HG03064 (cell line): Measurements from ENCODE around the gene DNASE1L3.
A peak's percentile ranks its signal among the peaks of the same experiment; 100 is the strongest.
"Not testable (repeated sequence)": the region's sequence is repeated elsewhere in the genome, so short reads cannot be mapped to it uniquely, and the experiment has no call there.

ENCODE experiments used
- ATAC-seq: cut with Tn5 transposase; IDR thresholded peaks from one replicate; pipeline ENCODE4 v1.9.1; 2021; ENCODE audit warnings: low read depth; ENCODE audit not compliant: unreplicated experiment

The DNASE1L3 gene

GRCh38 chr3:58210761-58211460, at the start of gene DNASE1L3:
Gene DNASE1L3 (minus strand): TSS chr3:58210972. CDS start chr3:58210906, 66 bp downstream.
- no peak for ATAC-seq

GRCh38 chr3:58260261-58260731, 49.5 kb upstream of the DNASE1L3 start:
- no peak for ATAC-seq

GRCh38 chr3:58258392-58259055, 47.8 kb upstream of the DNASE1L3 start:
- no peak for ATAC-seq

GRCh38 chr3:58256511-58256910, 45.7 kb upstream of the DNASE1L3 start:
- no peak for ATAC-seq

- no peak for ATAC-seq
These were observed 45.3 kb upstream of the DNASE1L3 start for GRCh38 chr3:58256061-58256460.

- ATAC-seq: no peak
These were observed 43.4 kb upstream of the DNASE1L3 start for GRCh38 chr3:58254144-58254543.

- no peak for ATAC-seq
These were observed 40.9 kb upstream of the DNASE1L3 start for GRCh38 chr3:58251631-58252035.

- ATAC-seq: no peak
These were observed 39.4 kb upstream of the DNASE1L3 start for GRCh38 chr3:58250093-58250707.

- no peak for ATAC-seq
These were observed 38.8 kb upstream of the DNASE1L3 start for GRCh38 chr3:58249358-58250092.

GRCh38 chr3:58246148-58247047, 35.6 kb upstream of the DNASE1L3 start:
- ATAC-seq: no peak

- ATAC-seq: no peak
These were observed 33.3 kb upstream of the DNASE1L3 start for GRCh38 chr3:58243976-58244585.

GRCh38 chr3:58242860-58243259, 32.1 kb upstream of the DNASE1L3 start:
- ATAC-seq: not testable (repeated sequence)

- no peak for ATAC-seq
These were observed 31.6 kb upstream of the DNASE1L3 start for GRCh38 chr3:58242340-58242739.

- no peak for ATAC-seq
These were observed 30.7 kb upstream of the DNASE1L3 start for GRCh38 chr3:58241306-58242044.

- ATAC-seq: no peak
These were observed 28.1 kb upstream of the DNASE1L3 start for GRCh38 chr3:58238830-58239229.

GRCh38 chr3:58237941-58238681, 27.3 kb upstream of the DNASE1L3 start:
- peak; percentile 41 for ATAC-seq

GRCh38 chr3:58237238-58237940, 26.6 kb upstream of the DNASE1L3 start, which contains the start of gene ABHD6:
Gene ABHD6 (plus strand): TSS chr3:58237792. CDS start chr3:58256587, 18,795 bp downstream.
- peak; percentile 63 for ATAC-seq
